Karpas-422 (cell line): ENCODE data around the gene USP32. TPM values are rescaled to one million over a fixed set of nuclear protein-coding genes. Genes with fewer than 3 reads are reported as not detected.
"Not testable (repeated sequence)": the region's sequence is repeated elsewhere in the genome, so short reads cannot be mapped to it uniquely, and the experiment has no call there.

ENCODE experiments used
- DNase-seq: peaks from one replicate; pipeline ENCODE4 v3.0.0-alpha.2; 2015
- H2AFZ ChIP-seq: fragments of 200-600 bp; sonication (generic); 2 replicates; pipeline ENCODE4 v1.6.1; 2014; ENCODE audit warnings: antibody characterized with exemption, low read length, mixed read lengths
- H3K27ac ChIP-seq: fragments of 200-600 bp; sonication (generic); 2 replicates; pipeline ENCODE4 v1.5.1; 2014; ENCODE audit warnings: mild to moderate bottlenecking, low read length, moderate library complexity
- H3K27me3 ChIP-seq: fragments of 200-600 bp; sonication (generic); 2 replicates; pipeline ENCODE4 v1.6.1; 2014; ENCODE audit warnings: low read length, mixed read lengths
- H3K36me3 ChIP-seq: fragments of 200-600 bp; sonication (generic); 2 replicates; pipeline ENCODE4 v1.6.1; 2014; ENCODE audit warnings: low read length, mixed read lengths; ENCODE audit not compliant: insufficient read depth
- H3K4me1 ChIP-seq: fragments of 200-600 bp; sonication (generic); 2 replicates; pipeline ENCODE4 v1.6.1; 2014; ENCODE audit warnings: mild to moderate bottlenecking, low read length, mixed read lengths
- H3K4me2 ChIP-seq: fragments of 200-600 bp; sonication (generic); 2 replicates; pipeline ENCODE4 v1.6.1; 2014; ENCODE audit warnings: low read length, low read depth, mild to moderate bottlenecking; ENCODE audit not compliant: poor library complexity, severe bottlenecking
- H3K4me3 ChIP-seq: fragments of 200-600 bp; sonication (generic); 2 replicates; pipeline ENCODE4 v1.5.1; 2014; ENCODE audit warnings: mild to moderate bottlenecking, antibody characterized with exemption, low read length, mixed read lengths
- H3K79me2 ChIP-seq: fragments of 200-600 bp; sonication (generic); 2 replicates; pipeline ENCODE4 v1.6.1; 2014; ENCODE audit warnings: mild to moderate bottlenecking, low read length, mixed read lengths
- H3K9ac ChIP-seq: fragments of 200-600 bp; sonication (generic); 2 replicates; pipeline ENCODE4 v1.6.0; 2014; ENCODE audit warnings: low read length
- H3K9me2 ChIP-seq: fragments of 200-600 bp; sonication (generic), shearing (Covaris generic); replicated peaks from 2 replicates; pipeline ENCODE4 v1.6.0; 2014; ENCODE audit warnings: mild to moderate bottlenecking, low read length, moderate library complexity; ENCODE audit not compliant: insufficient read depth
- H3K9me3 ChIP-seq: fragments of 300-700, 200-600 bp; sonication (generic); 2 replicates; pipeline ENCODE4 v1.6.1; 2014; ENCODE audit warnings: low read length, mixed read lengths
- H4K20me1 ChIP-seq: fragments of 200-600 bp; sonication (generic); 2 replicates; pipeline ENCODE4 v1.6.1; 2014; ENCODE audit warnings: mild to moderate bottlenecking, antibody characterized with exemption, low read length, low read depth; ENCODE audit not compliant: insufficient read depth
- total RNA-seq: library from RNA; depleted of rRNA; stranded (reverse); fragments of >200 nt; shearing (Covaris generic); gene quantifications from 2 replicates; pipeline ENCODE4 v1.2.3, GENCODE V29; 2014; ENCODE audit warnings: low replicate concordance

USP32 gene
- total RNA-seq, 1 experiment from 2014 or later: 81.0 TPM

GRCh38 chr17:60231234-60231633 is 160.7 kb downstream of the USP32 start:
- Histone ChIP-seq H3K4me1 (no peaks in the 10 kb centered on the region), H3K9me3 (no peaks in the 10 kb centered on the region), H3K9me2 (no peaks in the 10 kb centered on the region), H2AFZ (no peak overlapping the region), H3K4me3 (no peak overlapping the region), H3K9ac (no peak overlapping the region), H3K79me2 (0 out of 2 replicates have a peak, but pooled peaks cover 5% of the 10 kb centered on the region), H3K27ac (no peak overlapping the region), H4K20me1 (no peaks in the 10 kb centered on the region), H3K27me3 (no peaks in the 10 kb centered on the region), H3K36me3 (peaks cover 6% of the 10 kb centered on the region; the same call in 1 of the 2 replicates), H3K4me2 (no peak overlapping the region)
- peak; percentile 70 for DNase-seq

- Histone ChIP-seq H3K36me3 (peaks cover 7% of the 10 kb centered on the region; the same call in 1 of the 2 replicates), H3K4me1 (no peaks in the 10 kb centered on the region), H3K4me2 (no peak overlapping the region), H3K9me3 (no peaks in the 10 kb centered on the region), H3K27me3 (no peaks in the 10 kb centered on the region), H3K9me2 (no peaks in the 10 kb centered on the region), H3K4me3 (no peak overlapping the region), H3K9ac (no peak overlapping the region), H2AFZ (no peak overlapping the region), H4K20me1 (no peaks in the 10 kb centered on the region), H3K79me2 (0 out of 2 replicates have a peak, but pooled peaks cover 5% of the 10 kb centered on the region), H3K27ac (no peak overlapping the region)
- no peak for DNase-seq
Measured at GRCh38 chr17:60230358-60230757, 161.6 kb downstream of the USP32 start.

- Histone ChIP-seq H4K20me1 (no peaks in the 10 kb centered on the region), H3K4me3 (no peak overlapping the region), H3K36me3 (peaks cover 9% of the 10 kb centered on the region; the same call in 1 of the 2 replicates), H3K9me3 (no peaks in the 10 kb centered on the region), H3K27ac (no peak overlapping the region), H3K9me2 (no peaks in the 10 kb centered on the region), H3K27me3 (no peaks in the 10 kb centered on the region), H3K9ac (no peak overlapping the region), H3K4me1 (no peaks in the 10 kb centered on the region), H3K79me2 (0 out of 2 replicates have a peak, but pooled peaks cover 5% of the 10 kb centered on the region), H3K4me2 (no peak overlapping the region), H2AFZ (no peak overlapping the region)
- peak; percentile 61 for DNase-seq
Measured at GRCh38 chr17:60229188-60229802, 162.6 kb downstream of the USP32 start.

DNA sequence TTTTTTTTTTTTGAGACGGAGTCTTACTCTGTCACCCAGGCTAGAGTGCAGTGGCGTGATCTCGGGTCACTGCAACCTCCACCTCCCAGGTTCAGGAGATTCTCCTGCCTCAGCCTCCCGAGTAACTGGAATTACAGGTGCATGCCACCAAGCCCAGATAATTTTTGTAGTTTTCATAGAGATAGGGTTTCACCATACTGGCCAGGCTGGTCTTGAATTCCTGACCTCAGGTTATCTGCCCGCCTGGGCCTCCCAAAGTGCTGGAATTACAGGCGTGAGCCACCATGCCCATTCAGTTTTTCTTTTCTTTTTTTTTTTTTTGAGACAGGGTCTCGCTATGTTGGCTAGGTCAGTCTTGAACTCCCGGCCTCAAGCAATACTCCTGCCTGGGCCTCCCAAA is 164.7 kb downstream of the USP32 start:
- not testable (repeated sequence) for H3K4me3 ChIP-seq, H3K36me3 ChIP-seq, H3K9me3 ChIP-seq, H3K4me2 ChIP-seq, H3K9me2 ChIP-seq, DNase-seq, H3K79me2 ChIP-seq, H3K4me1 ChIP-seq, H3K27me3 ChIP-seq, H3K9ac ChIP-seq, H2AFZ ChIP-seq, H4K20me1 ChIP-seq, H3K27ac ChIP-seq

- Histone ChIP-seq H4K20me1 (no peaks in the 10 kb centered on the region), H3K9ac (no peak overlapping the region), H3K27me3 (no peaks in the 10 kb centered on the region), H3K9me3 (no peaks in the 10 kb centered on the region), H3K9me2 (no peaks in the 10 kb centered on the region), H3K36me3 (peaks cover 14% of the 10 kb centered on the region; the same call in 1 of the 2 replicates), H3K27ac (no peak overlapping the region), H2AFZ (no peak overlapping the region), H3K4me2 (no peak overlapping the region), H3K79me2 (no peaks in the 10 kb centered on the region), H3K4me3 (no peak overlapping the region), H3K4me1 (no peaks in the 10 kb centered on the region)
- DNase-seq: no peak
Measured at GRCh38 chr17:60224064-60224463, 167.9 kb downstream of the USP32 start.

DNA sequence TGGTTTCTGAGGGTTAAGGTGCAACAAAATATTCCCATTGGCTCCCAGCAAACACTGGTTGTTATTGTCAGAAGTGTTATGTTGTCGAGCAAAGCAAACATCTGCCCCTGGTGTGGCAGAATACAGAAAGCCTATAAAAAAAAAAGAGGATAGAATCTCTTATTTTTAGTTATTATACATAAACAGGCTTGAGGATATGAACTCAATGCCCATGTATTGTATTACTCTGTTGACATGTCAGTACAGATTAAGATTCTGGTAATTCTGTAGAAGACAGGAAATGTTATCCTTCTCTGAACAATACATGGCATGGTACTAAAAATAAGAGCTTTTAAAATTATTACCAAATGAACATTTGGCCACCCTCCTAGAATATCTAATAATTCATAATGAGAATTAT is 168.5 kb downstream of the USP32 start:
- Histone ChIP-seq H3K27ac (no peak overlapping the region), H3K79me2 (no peaks in the 10 kb centered on the region), H3K36me3 (peaks cover 14% of the 10 kb centered on the region), H3K27me3 (no peaks in the 10 kb centered on the region), H3K4me2 (no peak overlapping the region), H4K20me1 (no peaks in the 10 kb centered on the region), H3K9me3 (no peaks in the 10 kb centered on the region), H3K4me1 (no peaks in the 10 kb centered on the region), H3K4me3 (no peak overlapping the region), H2AFZ (no peak overlapping the region), H3K9me2 (no peaks in the 10 kb centered on the region), H3K9ac (no peak overlapping the region)
- no peak for DNase-seq

- not testable (repeated sequence) for H3K79me2 ChIP-seq, H3K36me3 ChIP-seq, DNase-seq, H3K4me1 ChIP-seq, H3K9ac ChIP-seq, H3K9me3 ChIP-seq, H3K4me3 ChIP-seq, H3K4me2 ChIP-seq, H2AFZ ChIP-seq, H4K20me1 ChIP-seq, H3K27ac ChIP-seq, H3K9me2 ChIP-seq, H3K27me3 ChIP-seq
Measured at GRCh38 chr17:60218774-60219173, 173.2 kb downstream of the USP32 start.

- H4K20me1 ChIP-seq, H3K79me2 ChIP-seq, H2AFZ ChIP-seq, H3K9me2 ChIP-seq, H3K4me2 ChIP-seq, H3K4me1 ChIP-seq, H3K36me3 ChIP-seq, H3K27me3 ChIP-seq, DNase-seq, H3K9me3 ChIP-seq, H3K9ac ChIP-seq, H3K27ac ChIP-seq, H3K4me3 ChIP-seq: not testable (repeated sequence)
Measured at GRCh38 chr17:60215895-60216294, 176.0 kb downstream of the USP32 start.
